ENCODE data around the gene IFNL2.
"Not testable (repeated sequence)": the region's sequence is repeated elsewhere in the genome, so short reads cannot be mapped to it uniquely, and the experiment has no call there.

The IFNL2 gene

DNA sequence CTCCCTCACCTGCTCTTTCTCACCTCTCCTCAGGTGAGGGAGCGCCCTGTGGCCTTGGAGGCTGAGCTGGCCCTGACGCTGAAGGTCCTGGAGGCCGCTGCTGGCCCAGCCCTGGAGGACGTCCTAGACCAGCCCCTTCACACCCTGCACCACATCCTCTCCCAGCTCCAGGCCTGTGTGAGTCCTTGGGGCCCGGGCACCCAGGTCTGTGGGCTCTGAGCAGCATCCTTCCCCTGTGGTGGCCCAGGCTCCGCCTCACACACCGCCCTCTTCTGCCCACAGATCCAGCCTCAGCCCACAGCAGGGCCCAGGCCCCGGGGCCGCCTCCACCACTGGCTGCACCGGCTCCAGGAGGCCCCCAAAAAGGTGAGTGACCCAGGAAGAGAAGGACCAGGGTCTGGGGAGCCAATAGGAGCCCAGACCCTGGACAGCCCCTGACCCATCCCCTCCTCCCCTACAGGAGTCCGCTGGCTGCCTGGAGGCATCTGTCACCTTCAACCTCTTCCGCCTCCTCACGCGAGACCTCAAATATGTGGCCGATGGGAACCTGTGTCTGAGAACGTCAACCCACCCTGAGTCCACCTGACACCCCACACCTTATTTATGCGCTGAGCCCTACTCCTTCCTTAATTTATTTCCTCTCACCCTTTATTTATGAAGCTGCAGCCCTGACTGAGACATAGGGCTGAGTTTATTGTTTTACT, 29.9 kb downstream of the IFNL2 start:
- DNase-seq, result no peak

DNA sequence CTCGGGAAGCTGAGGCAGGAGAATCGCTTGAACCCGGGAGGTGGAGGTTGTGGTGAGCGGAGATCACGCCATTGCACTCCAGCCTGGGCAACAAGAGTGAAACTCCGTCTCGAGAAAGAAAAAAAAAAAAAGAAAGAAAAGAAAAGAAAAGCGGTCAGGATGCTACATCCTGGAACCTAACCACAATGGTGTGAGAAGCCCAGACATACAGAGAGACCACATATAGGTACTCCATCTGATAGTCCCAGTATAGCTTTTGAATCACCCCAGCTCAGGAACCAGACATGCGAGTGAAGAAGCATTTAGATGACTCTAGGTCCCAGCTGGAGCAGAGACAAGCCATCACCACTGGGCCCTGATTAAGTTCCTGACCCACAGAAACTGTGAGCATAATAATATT, 31.2 kb downstream of the IFNL2 start:
- DNase-seq, result no peak

DNA sequence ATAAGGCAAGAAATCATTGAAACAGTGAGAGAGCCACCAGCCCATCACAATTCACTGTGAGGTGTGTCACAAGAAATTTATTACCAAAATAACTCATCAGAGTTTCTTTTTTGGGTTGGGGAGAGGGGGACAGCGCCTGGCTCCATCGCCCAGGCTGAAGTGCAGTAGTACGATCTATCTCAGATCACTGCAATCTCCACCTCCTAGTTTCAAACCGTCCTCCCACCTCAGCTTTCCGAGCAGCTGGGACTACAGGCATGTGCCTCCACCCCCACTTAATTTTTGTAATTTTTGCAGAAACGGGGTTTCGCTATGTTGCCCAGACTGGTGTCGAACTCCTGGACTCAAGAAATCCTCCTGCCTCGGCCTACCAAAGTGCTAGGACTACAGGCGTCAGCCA, 31.6 kb downstream of the IFNL2 start:
- no peak for DNase-seq

DNA sequence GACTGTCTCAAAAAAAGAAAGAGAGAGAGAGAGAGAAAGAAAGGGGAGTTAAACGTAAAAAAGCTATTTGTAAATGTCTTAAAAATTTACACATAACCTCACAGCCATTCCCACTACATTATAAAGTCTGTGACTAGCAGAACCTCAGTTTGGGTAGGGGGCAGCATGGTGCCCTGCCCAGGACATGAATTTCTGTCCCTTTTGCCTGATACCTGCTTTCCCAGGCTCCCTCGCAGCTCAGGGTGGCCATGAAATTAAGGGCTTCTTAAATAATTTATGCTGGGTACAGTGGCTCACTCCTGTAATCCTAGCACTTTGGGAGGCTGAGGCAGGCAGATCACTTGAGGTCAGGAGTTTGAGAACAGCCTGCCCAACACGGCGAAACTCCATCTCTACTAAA, 32.8 kb downstream of the IFNL2 start:
- DNase-seq, result no peak

DNA sequence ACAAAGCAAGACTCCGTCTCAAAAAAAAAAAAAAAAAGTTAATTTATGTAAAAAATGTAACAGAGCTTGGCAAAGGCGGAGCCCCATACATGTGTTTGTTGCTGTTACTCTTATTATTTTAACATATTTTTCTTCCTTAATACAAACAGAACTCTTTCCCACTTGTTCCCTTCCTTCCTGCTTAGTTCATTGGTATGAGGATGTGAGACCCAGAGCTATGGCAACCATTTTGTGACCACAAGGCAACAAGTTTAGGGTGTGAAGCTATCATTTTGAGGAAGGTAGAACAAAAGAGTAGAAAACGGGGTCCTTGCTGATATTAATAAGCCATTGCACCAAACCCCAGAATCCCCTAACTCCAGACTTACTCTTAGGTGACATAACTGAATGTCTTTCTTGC, 33.4 kb downstream of the IFNL2 start:
- DNase-seq, result no peak

DNA sequence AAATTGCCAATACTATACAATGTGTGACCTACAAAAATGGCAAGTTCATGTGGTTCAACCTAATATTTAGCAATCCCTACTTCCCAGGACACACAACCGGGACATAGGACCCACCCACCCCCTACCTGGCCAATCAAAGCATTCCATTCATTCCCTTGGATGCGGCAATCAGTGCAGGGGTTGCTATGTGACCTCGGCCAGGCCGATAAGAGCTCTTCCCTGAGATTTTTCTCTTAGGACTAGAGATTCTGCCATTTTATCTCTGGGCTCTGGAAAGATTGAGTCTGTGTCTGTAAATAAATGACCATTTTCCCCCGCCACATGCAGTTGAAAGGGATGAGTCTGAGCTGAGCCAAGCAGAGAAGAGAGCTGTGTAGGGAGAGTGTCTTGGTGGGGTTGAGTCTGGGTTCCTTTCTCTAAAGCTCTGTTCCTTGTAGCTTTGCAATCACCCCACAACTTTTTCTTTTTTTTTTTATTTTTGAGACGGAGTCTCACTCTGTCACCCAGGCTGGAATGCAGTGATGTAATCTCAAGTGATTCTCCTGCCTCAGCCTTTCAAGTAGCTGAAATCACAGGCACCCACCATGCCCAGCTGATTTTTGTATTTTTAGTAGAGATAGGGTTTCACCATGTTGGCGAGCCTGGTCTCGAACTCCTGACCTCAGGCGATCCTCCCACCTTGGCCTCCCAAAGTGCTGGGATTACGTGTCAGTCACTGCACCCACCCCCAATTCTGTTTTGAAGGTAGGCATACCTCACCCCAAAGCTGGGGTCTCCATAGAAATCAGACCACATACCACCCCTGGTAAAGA, 35.4 kb downstream of the IFNL2 start:
- no peak for DNase-seq

DNA sequence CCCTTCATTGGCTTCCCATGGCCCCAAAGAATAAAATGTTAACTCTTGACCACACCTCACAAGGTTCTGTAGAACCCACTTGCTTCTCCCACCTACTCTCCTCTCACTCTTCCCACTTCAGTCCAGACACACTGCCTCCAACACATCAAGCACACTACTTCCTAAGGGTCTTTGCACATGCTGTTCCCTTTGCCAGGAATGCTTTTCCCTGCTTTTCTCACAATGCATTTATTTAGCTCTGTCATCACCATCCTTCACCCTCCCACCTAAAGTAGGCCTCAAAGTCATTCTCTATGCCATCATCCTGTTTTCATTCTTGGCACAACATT, 36.0 kb downstream of the IFNL2 start:
- no peak for DNase-seq

DNA sequence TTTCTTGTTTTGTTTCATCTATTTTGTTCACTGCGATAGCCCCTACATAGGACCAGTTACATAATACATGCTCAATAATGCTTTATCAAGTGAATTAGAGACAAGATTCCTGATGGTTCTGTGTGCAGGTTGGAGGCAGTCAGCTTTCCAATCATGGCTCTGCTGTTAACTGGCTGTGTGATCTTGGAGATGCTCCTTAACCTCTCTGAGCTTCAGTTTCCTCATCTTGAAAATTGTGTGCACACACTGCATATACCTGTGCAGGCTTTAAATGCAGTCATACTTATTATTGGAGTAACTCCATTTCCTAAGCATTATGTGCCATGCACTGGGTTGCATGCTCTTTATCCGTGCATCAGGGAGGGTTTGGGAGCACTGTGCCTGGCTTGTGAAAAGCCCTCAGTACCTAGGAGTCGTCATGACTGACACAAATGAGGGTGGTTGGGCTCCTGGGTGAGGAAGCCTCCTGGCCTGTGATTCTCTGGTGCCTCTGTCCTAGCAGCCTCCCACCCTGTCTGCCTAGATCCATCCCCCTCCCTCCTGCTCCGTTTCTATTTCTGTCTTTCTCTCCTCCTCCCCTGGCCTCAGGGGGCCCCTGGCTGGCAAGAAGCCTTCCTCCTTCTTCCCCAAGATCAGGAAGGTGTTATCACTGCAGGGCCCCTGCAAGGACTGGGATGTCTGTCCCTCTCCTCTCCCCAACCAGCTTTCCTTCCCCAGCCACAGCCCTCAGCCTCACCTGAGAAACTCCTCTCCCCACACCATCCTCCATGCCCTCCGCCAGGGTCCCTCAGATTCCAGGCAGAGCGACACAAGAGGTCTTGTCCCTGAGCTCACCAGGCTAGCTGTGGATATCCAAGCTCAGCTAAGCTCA, 36.7 kb downstream of the IFNL2 start:
- DNase-seq, result no peak

DNA sequence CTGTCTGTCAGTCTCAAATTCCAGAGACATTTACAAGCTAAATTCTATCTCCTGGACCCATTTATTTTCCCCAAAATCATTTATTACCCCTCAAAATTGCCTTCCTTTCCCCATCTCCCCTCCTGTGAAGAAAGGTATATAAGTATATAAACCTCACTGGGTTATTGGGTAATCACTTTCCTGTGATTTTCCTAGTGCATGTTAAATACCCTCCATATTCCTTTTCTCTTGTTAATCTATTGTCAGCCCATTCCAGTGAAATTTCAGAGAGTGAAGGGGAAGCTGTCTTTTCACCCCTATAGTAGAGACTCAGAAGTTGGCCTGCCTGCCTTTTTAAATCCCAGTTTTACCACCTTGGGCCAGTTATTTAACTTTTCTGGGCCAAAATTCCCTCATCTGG, 37.9 kb downstream of the IFNL2 start:
- no peak for DNase-seq

DNA sequence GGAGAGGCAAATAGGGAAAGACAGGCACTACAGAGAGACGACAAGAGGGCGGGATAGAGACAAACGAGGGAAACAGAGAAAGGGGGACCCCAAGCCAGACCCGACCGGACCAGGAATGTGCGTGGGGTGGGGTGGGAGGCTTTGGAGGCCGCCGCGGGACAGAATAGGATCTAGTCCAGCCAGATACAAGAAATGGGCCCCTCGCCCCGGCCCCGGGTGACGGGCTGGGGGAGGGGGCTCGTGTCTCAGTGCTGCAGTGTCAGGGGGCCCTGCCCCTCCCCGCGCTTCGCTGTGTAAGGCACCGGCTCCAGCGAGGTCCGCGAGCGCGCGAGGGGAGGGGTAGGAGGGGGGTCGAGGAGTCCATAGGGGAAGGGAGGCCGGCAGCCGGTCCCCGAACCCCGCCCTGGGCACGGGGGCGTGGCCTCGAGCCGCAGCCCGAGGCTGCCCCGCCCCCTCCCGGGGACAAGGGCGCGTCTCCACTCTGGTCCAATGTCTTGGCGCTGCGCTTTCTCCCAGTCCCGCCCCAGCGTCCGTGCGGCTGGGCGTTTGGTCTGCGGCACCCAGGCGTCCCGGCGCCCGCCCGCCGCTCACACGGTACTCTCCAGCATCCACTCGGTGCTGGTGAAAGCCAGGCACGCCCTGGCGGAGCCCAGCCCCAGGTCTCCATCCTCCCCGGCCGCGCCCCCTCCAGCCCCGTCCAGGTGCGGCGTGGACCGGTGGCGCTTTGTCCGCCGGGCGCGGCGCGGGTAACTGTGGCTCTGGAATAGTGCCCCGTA, 39.0 kb downstream of the IFNL2 start:
- peak; percentile 51 for DNase-seq

DNA sequence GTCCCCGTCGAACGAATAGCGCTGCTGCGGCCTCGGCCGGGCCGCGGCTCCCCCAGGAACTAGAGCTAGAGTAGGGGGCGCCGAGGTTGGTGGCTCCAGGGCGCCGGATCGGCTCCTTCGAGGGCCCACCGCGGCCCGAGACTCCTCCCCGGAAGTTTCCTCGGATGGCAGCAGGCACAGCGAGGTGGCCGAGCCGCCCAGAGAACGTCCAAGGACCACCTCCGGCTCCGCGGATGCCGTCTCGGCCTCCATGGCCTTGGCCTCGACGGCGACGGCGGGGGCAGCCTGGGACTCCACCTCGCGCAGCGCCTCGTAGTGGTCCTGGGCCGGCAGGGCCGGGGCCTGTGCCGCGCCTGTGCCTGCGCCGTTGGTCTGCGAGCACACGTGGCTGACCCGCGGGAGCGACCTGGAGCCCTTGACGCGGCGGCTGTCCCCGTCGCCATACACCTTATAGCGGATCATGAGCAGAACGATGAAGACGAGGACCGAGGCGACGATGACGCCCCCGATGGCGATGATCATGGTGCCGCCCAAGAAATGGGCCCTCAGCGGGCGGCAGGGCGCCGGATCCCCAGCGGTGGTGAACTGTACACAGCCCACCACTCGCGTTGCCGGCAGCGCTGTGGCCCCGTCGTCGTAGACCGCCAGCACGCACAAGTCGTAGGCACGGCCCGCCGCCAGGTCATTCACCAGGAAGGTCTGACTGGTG, 39.8 kb downstream of the IFNL2 start:
- DNase-seq, result no peak

DNA sequence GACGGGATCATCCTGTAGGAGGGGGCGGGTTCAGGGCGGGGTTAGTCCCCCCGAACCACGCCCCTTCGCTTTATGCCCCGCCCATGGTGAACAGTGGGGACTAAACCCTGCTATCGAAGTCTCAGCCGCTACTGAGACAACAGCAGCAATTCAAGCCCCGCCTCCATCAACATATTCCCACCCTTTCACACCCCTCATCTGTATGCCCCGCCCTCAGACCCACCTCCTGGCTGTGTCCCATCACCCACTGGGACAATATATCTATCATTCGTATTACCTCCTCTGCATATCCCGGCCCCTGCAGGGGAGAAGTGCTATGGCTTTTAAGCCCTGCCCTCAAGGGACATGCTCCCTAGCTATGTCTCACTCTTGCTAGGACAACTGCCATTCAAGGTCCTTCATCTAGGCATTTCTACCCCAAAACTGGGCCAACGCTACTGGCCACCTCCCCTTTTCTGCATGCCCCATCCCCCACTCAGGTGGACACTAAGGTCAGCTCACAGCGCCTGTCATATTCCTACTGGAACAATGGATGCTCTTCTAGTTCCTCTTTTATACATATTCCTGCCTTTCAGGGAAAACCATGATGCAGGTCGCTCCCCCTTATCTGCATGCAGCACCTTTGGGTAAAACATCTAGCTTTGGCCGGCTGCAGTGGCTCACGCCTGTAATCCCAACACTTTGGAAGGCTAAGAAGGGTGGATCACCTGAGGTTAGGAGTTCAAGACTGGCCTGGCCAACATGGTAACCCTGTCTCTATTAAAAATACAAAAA, 40.5 kb downstream of the IFNL2 start:
- DNase-seq, result no peak

DNA sequence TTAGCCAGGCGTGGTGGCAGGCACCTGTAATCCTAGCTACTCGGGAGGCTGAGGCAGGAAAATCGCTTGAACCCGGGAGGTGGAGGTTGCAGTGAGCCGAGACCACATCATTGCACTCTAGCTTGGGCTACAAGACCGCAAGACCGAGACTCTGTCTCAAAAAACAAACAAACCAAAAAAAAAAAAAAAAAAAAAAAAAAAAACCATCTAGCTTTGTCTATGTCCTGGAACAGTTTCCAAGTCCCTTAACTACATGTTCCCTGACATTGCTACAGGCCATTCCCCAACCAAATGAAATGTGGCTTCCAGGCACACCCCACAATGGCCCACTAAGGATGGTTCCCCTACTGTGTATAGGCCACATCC, 41.1 kb downstream of the IFNL2 start:
- DNase-seq, result not testable (repeated sequence)

DNA sequence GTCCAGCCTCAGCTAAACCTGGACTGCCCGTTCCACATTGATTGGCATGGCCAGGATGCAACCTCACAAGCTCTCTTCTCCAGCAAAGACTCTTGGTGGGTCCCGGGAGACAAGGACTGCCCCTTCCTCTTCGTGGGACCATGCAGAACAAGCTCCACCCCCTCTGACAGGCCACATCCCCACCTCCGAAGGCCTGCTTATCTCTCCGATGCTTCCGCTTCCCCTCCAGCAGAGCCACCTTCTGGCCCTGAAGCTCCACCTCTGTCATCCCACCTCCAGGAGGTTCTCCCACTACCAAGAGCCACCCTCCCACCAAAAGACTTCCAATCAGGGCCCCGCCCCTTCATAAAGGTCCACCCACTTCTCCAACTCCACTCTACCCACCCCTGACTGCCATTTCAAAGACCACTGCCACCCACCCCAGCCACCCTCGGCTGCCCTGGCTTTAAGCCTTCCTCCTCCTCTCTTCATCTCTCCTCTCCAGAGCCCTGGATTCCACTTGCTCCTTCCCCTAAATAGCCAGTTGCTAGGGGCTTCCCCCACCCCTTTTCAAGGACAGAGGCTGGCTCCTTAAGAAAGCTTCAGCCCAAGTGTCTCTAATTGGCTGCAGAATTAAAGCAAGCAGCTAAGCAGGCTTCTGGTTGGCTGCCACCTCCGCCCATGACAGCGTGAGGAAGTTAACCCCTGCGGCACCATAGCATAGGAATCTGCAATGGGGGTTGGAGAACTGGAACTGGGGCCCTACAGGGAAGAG, 42.5 kb downstream of the IFNL2 start:
- DNase-seq, result no peak

DNA sequence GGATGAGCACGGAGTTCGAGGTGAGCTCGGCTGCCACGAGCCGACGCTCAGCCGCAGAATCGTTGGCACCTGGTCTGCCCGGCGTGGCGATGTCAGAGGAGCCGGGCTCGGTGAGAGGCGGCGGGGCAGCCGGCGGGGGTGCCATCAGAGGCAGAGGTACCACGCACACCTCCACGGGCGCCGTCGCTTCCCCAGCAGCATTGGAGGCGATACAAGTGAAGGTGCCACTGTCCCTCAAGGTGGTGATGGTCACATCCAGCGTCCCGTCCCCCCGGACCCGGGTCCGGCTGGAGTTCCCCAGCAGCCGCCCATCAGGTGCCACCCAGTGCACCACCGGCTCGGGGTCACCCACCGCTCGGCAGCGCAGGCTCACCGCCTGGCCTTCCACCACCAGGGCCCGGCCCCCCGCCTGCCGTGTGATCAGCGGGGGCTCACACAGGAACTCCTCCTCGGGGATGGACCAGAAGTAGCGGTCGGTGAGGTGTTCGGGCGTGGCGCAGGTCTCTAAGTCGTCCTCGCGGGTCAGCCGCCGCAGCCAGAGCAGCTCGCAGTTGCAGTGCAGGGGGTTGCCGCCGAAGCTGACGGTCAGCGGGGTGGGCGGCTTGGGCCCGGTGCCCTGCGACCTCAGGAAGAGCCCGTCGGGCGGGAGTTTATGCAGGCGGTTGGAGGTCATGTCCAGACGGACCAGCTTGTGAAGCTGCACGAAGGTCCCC, 46.0 kb downstream of the IFNL2 start:
- DNase-seq, result no peak

DNA sequence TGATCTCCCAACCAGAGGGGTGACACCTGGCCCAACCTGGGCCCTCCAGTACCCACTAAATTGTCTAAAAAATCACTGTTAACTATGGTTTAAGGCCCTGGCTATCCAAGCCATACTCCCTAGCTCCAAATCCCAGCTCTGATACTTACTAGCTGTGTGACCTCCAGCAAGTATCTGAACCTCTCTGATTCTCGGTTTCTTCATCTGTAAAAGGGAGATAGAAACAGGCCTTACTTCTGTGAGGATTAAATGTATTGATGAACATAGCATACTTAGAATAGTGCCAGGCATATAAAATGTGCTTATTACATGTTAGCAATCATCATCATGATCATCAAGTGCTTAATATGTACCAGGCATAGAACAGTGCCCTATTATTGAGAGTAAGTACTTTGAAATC, 47.7 kb downstream of the IFNL2 start:
- no peak for DNase-seq

DNA sequence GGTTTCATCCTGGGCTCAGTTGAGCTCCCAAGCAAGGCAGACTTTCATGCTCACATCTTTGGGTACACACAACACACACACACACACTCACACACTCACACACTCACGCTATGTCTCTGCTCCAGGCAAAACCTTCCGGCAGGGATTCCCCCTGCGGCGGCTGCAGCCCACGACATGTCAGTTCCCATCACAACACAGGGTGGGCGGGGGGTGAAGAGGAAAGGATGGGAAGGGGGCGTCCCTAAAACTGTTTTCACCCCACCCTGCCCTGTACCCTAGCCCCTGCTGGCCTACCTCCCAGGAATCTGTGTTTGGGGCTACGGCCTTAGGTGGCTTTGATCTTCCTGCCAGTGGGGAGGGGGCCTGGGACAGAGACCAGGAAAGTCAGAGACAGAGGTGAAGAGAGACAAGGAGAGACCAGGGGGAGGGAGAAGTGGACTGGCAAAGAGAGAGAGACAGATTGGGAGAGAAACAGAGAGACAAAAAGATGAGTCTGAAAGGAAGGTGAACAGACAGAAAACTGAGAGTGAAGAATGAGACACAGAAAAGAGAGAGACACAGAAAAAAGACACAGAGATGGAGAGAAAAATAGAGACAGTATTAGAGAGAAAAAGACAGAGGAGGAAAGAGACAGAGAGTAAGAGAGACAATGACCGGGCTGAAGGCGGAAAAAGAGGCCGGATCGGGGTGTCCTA, 48.6 kb downstream of the IFNL2 start:
- no peak for DNase-seq

DNA sequence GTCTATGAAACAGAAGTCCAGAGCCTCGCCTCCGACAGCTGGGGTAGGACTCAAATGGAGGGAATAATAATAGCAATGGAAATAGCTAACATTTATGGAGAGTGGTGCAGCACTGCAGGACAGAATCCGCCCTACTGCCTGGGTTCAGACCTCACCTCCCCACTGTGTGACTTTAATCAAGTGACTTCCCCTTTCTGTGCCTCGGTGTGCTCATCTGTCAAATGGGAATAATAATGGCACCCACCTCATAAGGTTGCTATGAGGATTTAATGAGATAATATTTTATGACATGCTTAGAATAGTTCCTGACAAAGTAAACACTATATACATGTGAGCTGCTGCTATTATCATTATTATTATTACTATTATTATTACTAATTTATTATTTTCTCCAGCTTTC, 49.3 kb downstream of the IFNL2 start:
- no peak for DNase-seq

DNA sequence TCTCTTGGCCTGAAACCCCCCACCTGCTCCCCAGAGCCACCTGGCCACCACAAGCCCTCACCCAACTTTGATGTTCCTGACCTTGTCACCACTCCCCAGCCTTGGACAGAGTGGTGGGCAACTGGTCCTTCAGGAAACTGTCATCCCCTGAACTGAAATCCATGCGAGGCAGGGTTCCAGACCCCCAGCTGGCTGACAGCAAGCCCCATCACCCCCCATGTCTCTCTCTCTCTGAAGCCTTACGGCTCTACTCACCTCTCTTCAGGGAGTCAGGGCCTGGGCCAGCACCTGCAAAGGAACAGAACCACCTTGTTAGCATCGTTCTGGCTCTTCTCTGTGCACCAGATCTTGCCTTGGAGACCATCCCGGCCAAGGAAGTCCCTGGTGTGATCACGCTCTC, 49.9 kb downstream of the IFNL2 start:
- no peak for DNase-seq

Measured in right hindlimb (tissue), 1 donor.